Neural cell (in vitro differentiated cells): ENCODE measurements around the gene E2F2. TPM values are rescaled to one million over a fixed set of nuclear protein-coding genes. Genes with fewer than 3 reads are reported as not detected.
A peak's percentile ranks its signal among the peaks of the same experiment; 100 is the strongest.

Source experiments
- H2AFZ ChIP-seq: fragments of 200-600, 300-800 bp; sonication (generic), shearing (Covaris generic); 2 replicates; pipeline ENCODE4 v1.6.0; 2014; ENCODE audit warnings: low read depth, mild to moderate bottlenecking, antibody characterized with exemption, low read length, moderate library complexity
- H3F3A ChIP-seq: fragments of 200-600 bp; shearing (Covaris generic); 2 replicates; pipeline ENCODE4 v1.6.1; 2016; ENCODE audit warnings: mild to moderate bottlenecking, moderate library complexity, mixed read lengths, antibody characterized with exemption, low read length; ENCODE audit not compliant: insufficient read depth, poor library complexity, severe bottlenecking
- H3K27ac ChIP-seq: fragments of 200-600, 300-800 bp; sonication (generic), shearing (Covaris generic); 2 replicates; pipeline ENCODE4 v1.5.1; 2014; ENCODE audit warnings: mild to moderate bottlenecking, low read length, moderate library complexity
- H3K27me3 ChIP-seq: fragments of 300-800, 200-600 bp; sonication (generic), shearing (Covaris generic); 2 replicates; pipeline ENCODE4 v1.6.0; 2014; ENCODE audit warnings: mild to moderate bottlenecking, low read depth, low read length, moderate library complexity; ENCODE audit not compliant: insufficient read depth
- H3K36me3 ChIP-seq: fragments of 300-800, 200-600 bp; sonication (generic), shearing (Covaris generic); 2 replicates; pipeline ENCODE4 v1.5.1; 2014; ENCODE audit warnings: mild to moderate bottlenecking, antibody characterized with exemption, low read length, moderate library complexity; ENCODE audit not compliant: insufficient read depth
- H3K4me2 ChIP-seq: fragments of 300-800, 200-600 bp; sonication (generic), shearing (Covaris generic); 2 replicates; pipeline ENCODE4 v1.6.0; 2014; ENCODE audit warnings: mild to moderate bottlenecking, low read length
- H3K4me3 ChIP-seq: fragments of 300-800, 200-600 bp; sonication (generic), shearing (Covaris generic); 2 replicates; pipeline ENCODE4 v1.5.1; 2014; ENCODE audit warnings: mild to moderate bottlenecking, low read length, moderate library complexity
- H3K79me2 ChIP-seq: fragments of 200-600 bp; shearing (Covaris generic); replicated peaks from 2 replicates; pipeline ENCODE4 v1.6.0; 2014; ENCODE audit warnings: mild to moderate bottlenecking, low read length, moderate library complexity; ENCODE audit not compliant: insufficient read depth
- H3K9ac ChIP-seq: fragments of 300-800, 200-600 bp; sonication (generic), shearing (Covaris generic); 2 replicates; pipeline ENCODE4 v1.6.1; 2016; ENCODE audit warnings: mild to moderate bottlenecking, low read length, mixed read lengths
- H3K9me2 ChIP-seq: fragments of 200-600 bp; shearing (Covaris generic); 2 replicates; pipeline ENCODE4 v1.6.1; 2016; ENCODE audit warnings: mild to moderate bottlenecking, low read length, mixed read lengths; ENCODE audit not compliant: insufficient read depth
- H3K9me3 ChIP-seq: fragments of 200-600, 300-800 bp; sonication (generic), shearing (Covaris generic); 2 replicates; pipeline ENCODE4 v1.6.1; 2016; ENCODE audit warnings: mild to moderate bottlenecking, mixed run types, low read length, moderate library complexity, mixed read lengths
- H4K20me1 ChIP-seq: fragments of 200-600 bp; shearing (Covaris generic); 2 replicates; pipeline ENCODE4 v1.6.1; 2016; ENCODE audit warnings: mild to moderate bottlenecking, mixed run types; ENCODE audit not compliant: insufficient read depth
- EP300 ChIP-seq: fragments of 450-650 bp; conservative IDR thresholded peaks from 2 replicates; pipeline ENCODE4 v1.6.1; 2014; ENCODE audit warnings: antibody characterized with exemption, mild to moderate bottlenecking, moderate library complexity; ENCODE audit not compliant: poor library complexity, severe bottlenecking
- EZH2 ChIP-seq: fragments of 200-600, 300-800 bp; shearing (Covaris generic), sonication (generic); IDR thresholded peaks from 2 replicates; pipeline ENCODE4 v1.6.1; 2014; ENCODE audit warnings: antibody characterized with exemption, low read length, borderline replicate concordance, mild to moderate bottlenecking; ENCODE audit not compliant: insufficient read depth, poor library complexity, severe bottlenecking
- MXI1 ChIP-seq: fragments of 450-650 bp; conservative IDR thresholded peaks from 2 replicates; pipeline ENCODE4 v1.6.1; 2014; ENCODE audit warnings: antibody characterized with exemption, mild to moderate bottlenecking; ENCODE audit not compliant: poor library complexity, severe bottlenecking
- POLR2AphosphoS5 ChIP-seq: IDR thresholded peaks from 2 replicates; pipeline ENCODE4 v1.6.1; 2012
- RAD21 ChIP-seq: fragments of 450-650 bp; conservative IDR thresholded peaks from 2 replicates; pipeline ENCODE4 v1.6.1; 2014; ENCODE audit warnings: antibody characterized with exemption, mild to moderate bottlenecking, moderate library complexity
- SMC3 ChIP-seq: fragments of 450-650 bp; conservative IDR thresholded peaks from 2 replicates; pipeline ENCODE4 v1.6.1; 2014; ENCODE audit warnings: antibody characterized with exemption, mild to moderate bottlenecking, moderate library complexity; ENCODE audit not compliant: poor library complexity
- TAF1 ChIP-seq: IDR thresholded peaks from 2 replicates; pipeline ENCODE4 v1.6.1; 2012; ENCODE audit warnings: low read depth
- polyA plus RNA-seq: library from polyadenylated mRNA; depleted of rRNA; stranded (reverse); fragments of >200 nt; gene quantifications from 2 replicates; pipeline ENCODE4 v1.2.3, GENCODE V29; 2014
- TF ChIP-seq, protein P1 (sequence below): fragments of 450-650 bp; IDR thresholded peaks from 2 replicates; pipeline ENCODE4 v1.5.1; 2014; ENCODE audit warnings: antibody characterized with exemption, mild to moderate bottlenecking, moderate library complexity; ENCODE audit not compliant: poor library complexity, severe bottlenecking
- TF ChIP-seq, protein P2 (sequence below): IDR thresholded peaks from 2 replicates; pipeline ENCODE4 v1.6.1; 2012; ENCODE audit warnings: borderline replicate concordance

The E2F2 gene
- polyA plus RNA-seq, 1 donor from 2014 or later = 0.16 TPM

DNA sequence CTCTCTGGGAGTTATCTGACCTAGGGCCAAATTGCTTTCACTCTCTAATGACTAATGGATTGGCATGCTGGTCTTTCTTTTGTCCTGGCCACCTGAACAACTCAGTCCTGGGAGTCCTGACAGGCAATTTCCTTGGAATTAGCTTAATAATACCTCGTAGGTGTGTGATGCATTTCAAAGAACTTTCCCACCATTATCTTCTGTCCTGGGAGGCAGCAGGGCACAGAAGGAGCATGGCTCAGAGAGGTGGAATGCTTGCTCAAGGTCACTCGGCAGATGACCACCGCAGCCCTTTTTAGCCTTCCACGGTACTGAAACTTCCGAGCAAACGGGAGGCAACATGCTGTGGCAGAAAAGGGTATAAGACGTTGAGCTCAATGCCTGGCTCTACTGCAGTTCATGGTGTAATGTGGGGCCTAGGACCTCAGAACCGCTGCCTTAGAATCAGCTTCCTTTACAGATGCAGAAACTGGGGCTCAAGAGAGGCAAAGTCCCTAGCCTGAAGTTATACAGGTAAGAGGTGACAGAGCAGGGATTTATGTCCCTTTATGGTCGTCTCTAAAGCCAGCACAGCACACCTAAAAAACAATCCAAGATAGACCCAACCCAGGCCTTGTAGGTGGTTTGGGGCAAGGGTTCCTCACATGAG is 25.1 kb upstream of the E2F2 start:
- Histone ChIP-seq H2AFZ (no peak overlapping the region), H3K27ac (no peak overlapping the region), H3K79me2 (no peaks in the 10 kb centered on the region), H3K4me3 (peak overlapping the region; percentile 71), H3F3A (peaks cover 4% of the 10 kb centered on the region), H3K4me2 (no peak overlapping the region), H3K9me2 (no peaks in the 10 kb centered on the region), H3K9ac (no peak overlapping the region), H3K27me3 (peaks cover 70% of the 10 kb centered on the region), H3K9me3 (no peaks in the 10 kb centered on the region), H3K36me3 (no peaks in the 10 kb centered on the region), H4K20me1 (no peaks in the 10 kb centered on the region)
- no peak for TF ChIP-seq MXI1
- no peak for TF ChIP-seq RAD21
- no peak for TF ChIP-seq TAF1
- TF ChIP-seq POLR2AphosphoS5 = no peak
- no peak for TF ChIP-seq EZH2
- TF ChIP-seq, protein P1, sequence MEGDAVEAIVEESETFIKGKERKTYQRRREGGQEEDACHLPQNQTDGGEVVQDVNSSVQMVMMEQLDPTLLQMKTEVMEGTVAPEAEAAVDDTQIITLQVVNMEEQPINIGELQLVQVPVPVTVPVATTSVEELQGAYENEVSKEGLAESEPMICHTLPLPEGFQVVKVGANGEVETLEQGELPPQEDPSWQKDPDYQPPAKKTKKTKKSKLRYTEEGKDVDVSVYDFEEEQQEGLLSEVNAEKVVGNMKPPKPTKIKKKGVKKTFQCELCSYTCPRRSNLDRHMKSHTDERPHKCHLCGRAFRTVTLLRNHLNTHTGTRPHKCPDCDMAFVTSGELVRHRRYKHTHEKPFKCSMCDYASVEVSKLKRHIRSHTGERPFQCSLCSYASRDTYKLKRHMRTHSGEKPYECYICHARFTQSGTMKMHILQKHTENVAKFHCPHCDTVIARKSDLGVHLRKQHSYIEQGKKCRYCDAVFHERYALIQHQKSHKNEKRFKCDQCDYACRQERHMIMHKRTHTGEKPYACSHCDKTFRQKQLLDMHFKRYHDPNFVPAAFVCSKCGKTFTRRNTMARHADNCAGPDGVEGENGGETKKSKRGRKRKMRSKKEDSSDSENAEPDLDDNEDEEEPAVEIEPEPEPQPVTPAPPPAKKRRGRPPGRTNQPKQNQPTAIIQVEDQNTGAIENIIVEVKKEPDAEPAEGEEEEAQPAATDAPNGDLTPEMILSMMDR = no peak

DNA sequence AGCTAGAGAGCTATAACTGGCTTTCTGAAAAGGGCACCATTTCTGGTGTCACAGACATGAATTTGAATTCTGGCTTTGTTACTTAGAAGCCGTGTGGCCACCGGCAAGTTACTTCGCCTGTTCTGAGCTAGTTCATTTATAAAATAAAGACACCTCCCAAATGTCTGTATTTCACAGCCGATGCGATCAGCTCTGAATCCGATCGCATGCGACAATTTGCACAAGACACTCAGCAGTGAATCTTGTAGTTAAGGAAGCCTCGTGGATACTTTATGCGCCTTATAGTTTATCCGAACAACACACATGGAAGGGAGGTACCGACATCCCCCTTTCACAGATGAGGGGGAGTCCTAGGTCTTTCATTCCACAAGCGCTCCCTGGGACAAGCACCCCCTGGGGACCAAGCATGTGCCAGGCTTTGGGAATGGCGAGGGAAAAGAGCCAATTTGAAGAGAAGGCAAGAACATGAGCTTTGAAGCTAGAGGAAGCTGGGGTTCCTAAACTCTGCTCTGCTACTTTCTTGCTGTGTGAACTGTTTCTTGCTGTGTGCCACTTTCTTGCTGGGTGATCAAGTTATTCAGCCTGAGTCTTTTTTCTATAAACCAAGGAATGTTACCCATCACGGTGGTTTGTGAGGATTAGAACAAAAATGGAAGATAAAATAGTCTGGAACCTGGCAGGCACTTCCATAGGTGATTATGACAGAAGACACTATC is 24.4 kb upstream of the E2F2 start:
- Histone ChIP-seq H3K9me2 (no peaks in the 10 kb centered on the region), H4K20me1 (no peaks in the 10 kb centered on the region), H3F3A (peaks cover 4% of the 10 kb centered on the region), H3K27ac (no peak overlapping the region), H2AFZ (no peak overlapping the region), H3K79me2 (no peaks in the 10 kb centered on the region), H3K4me2 (peak overlapping the region; percentile 31), H3K27me3 (peaks cover 67% of the 10 kb centered on the region), H3K36me3 (no peaks in the 10 kb centered on the region), H3K9me3 (no peaks in the 10 kb centered on the region), H3K9ac (peak overlapping the region; percentile 33), H3K4me3 (peak overlapping the region; percentile 71)
- TF ChIP-seq TAF1 = no peak
- no peak for TF ChIP-seq EP300
- TF ChIP-seq EZH2 = no peak
- TF ChIP-seq, protein P2, sequence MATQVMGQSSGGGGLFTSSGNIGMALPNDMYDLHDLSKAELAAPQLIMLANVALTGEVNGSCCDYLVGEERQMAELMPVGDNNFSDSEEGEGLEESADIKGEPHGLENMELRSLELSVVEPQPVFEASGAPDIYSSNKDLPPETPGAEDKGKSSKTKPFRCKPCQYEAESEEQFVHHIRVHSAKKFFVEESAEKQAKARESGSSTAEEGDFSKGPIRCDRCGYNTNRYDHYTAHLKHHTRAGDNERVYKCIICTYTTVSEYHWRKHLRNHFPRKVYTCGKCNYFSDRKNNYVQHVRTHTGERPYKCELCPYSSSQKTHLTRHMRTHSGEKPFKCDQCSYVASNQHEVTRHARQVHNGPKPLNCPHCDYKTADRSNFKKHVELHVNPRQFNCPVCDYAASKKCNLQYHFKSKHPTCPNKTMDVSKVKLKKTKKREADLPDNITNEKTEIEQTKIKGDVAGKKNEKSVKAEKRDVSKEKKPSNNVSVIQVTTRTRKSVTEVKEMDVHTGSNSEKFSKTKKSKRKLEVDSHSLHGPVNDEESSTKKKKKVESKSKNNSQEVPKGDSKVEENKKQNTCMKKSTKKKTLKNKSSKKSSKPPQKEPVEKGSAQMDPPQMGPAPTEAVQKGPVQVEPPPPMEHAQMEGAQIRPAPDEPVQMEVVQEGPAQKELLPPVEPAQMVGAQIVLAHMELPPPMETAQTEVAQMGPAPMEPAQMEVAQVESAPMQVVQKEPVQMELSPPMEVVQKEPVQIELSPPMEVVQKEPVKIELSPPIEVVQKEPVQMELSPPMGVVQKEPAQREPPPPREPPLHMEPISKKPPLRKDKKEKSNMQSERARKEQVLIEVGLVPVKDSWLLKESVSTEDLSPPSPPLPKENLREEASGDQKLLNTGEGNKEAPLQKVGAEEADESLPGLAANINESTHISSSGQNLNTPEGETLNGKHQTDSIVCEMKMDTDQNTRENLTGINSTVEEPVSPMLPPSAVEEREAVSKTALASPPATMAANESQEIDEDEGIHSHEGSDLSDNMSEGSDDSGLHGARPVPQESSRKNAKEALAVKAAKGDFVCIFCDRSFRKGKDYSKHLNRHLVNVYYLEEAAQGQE = no peak
- TF ChIP-seq, protein P1 = peak; percentile 5
- no peak for TF ChIP-seq SMC3
- TF ChIP-seq POLR2AphosphoS5 = no peak
- no peak for TF ChIP-seq RAD21
- peak; percentile 30 for TF ChIP-seq MXI1
